ENCODE results near the gene MGAM2. TPM values are rescaled to one million over a fixed set of nuclear protein-coding genes. Genes with fewer than 3 reads are reported as not detected.

MGAM2 gene
- total and polyA plus RNA-seq, 5 experiments from 2014 or later: not detected

Other genes starting within 250 kb of the MGAM2 start
- not detected for gene OR9A4, start 195.3 kb upstream of the MGAM2 start, total RNA-seq
- not detected for gene OR9A4, start 195.3 kb upstream of the MGAM2 start, polyA plus RNA-seq
- under 1 TPM; 0.31 to 0.77 TPM for gene CLEC5A, start 164.7 kb upstream of the MGAM2 start, total RNA-seq
- not detected for gene CLEC5A, start 164.7 kb upstream of the MGAM2 start, polyA plus RNA-seq
- gene TAS2R38, start 137.9 kb upstream of the MGAM2 start, total RNA-seq: not detected
- not detected for gene TAS2R38, start 137.9 kb upstream of the MGAM2 start, polyA plus RNA-seq
- gene MGAM, start 115.8 kb upstream of the MGAM2 start, total RNA-seq: under 1 TPM; 0.08 to 0.26 TPM
- not detected for gene MGAM, start 115.8 kb upstream of the MGAM2 start, polyA plus RNA-seq
- gene PRSS58, start 146.3 kb downstream of the MGAM2 start, total RNA-seq: not detected
- gene PRSS58, start 146.3 kb downstream of the MGAM2 start, polyA plus RNA-seq: not detected